T-helper 1 cell treated with Interleukin-12 subunit alpha and Interleukin-12 subunit beta and Interleukin-4 antibody, amounts not matched to agents 30 ng/mL and 1 ng/mL, for 36 hours (primary cell): ENCODE results near the gene TMIE. TPM values are rescaled to one million over a fixed set of nuclear protein-coding genes. Genes with fewer than 3 reads are reported as not detected.

Experiments used
- intact Hi-C: fragments of 100-400 bp; cut with micrococcal nuclease; formaldehyde crosslinking; loops from one replicate; pipeline ENCODE4 v1.15.1; 2024
- total RNA-seq: library from RNA; stranded (reverse); gene quantifications from 2 replicates; pipeline ENCODE4 v1.2.3, GENCODE V29; 2022

Gene TMIE
- total RNA-seq, 1 donor from 2014 or later, result not detected

- intact Hi-C loops, result loop anchor here (5.0 kb wide), 2 partner anchors 140 to 805 kb away; partner anchors contain the start of gene ELP6
Observed at GRCh38 chr3:46707601-46708011, 6.4 kb downstream of the TMIE start.

GRCh38 chr3:46708401-46709156 lies 7.4 kb downstream of the TMIE start:
- intact Hi-C loops, result loop anchor here (5.0 kb wide), 2 partner anchors 139 to 804 kb away; partner anchors contain the start of gene ELP6

- intact Hi-C loops, result loop anchor here (5.0 kb wide), 2 partner anchors 138 to 803 kb away; partner anchors contain the start of gene ELP6
Observed at GRCh38 chr3:46709157-46709654, 8.0 kb downstream of the TMIE start.

GRCh38 chr3:46709721-46710120 lies 8.5 kb downstream of the TMIE start:
- intact Hi-C loops, result loop anchor here (5.0 kb wide), 2 partner anchors 138 to 803 kb away; partner anchors contain the start of gene ELP6

GRCh38 chr3:46710229-46710628 lies 9.0 kb downstream of the TMIE start:
- intact Hi-C loops, result no loop called here

GRCh38 chr3:46710671-46711295 lies 9.6 kb downstream of the TMIE start:
- intact Hi-C loops, result no loop called here

GRCh38 chr3:46711305-46711704 lies 10.1 kb downstream of the TMIE start:
- intact Hi-C loops, result no loop called here

- intact Hi-C loops, result no loop called here
Observed at GRCh38 chr3:46711760-46712159, 10.6 kb downstream of the TMIE start.

GRCh38 chr3:46712191-46713049 lies 11.2 kb downstream of the TMIE start:
- intact Hi-C loops, result no loop called here

GRCh38 chr3:46713050-46713897 lies 12.1 kb downstream of the TMIE start:
- intact Hi-C loops, result no loop called here

GRCh38 chr3:46713898-46714552 lies 12.8 kb downstream of the TMIE start:
- intact Hi-C loops, result no loop called here

GRCh38 chr3:46714728-46715506 lies 13.7 kb downstream of the TMIE start:
- intact Hi-C loops, result no loop called here

GRCh38 chr3:46715507-46716175 lies 14.4 kb downstream of the TMIE start:
- intact Hi-C loops, result no loop called here

GRCh38 chr3:46716461-46717441 lies 15.6 kb downstream of the TMIE start:
- intact Hi-C loops, result no loop called here

GRCh38 chr3:46717447-46718231 lies 16.4 kb downstream of the TMIE start, which contains the start of gene PRSS50:
Gene PRSS50 (minus strand): TSS chr3:46717869. CDS start chr3:46717824, 45 bp downstream.
- intact Hi-C loops, result no loop called here

GRCh38 chr3:46719044-46719565 lies 17.9 kb downstream of the TMIE start:
- intact Hi-C loops, result no loop called here
